ENCODE data around the gene HAT1.

DNA sequence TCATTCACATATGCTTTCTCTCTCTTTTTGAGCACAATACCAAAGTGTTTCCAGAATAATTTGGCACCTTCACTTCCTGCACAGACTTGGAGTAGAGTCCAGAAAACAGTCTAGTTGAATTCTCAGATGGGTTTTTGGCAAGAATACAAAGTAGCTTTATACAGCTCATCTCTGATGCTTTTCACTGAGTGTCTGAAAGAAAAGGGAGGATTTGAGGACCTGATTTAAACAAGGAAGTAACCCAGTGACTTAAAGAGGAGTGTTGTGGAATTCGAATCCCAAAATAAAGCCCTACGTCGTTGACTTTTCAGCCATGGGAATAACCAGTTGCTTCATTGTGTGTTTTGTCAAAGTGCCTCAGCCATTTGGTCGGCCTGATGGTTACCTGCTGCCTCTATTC, 109.3 kb downstream of the HAT1 start:
- no peak for TF ChIP-seq POLR2A (IDR thresholded peaks at IDR 0.05; ENCODE audit: low read depth, low read length)
- no peak for TF ChIP-seq TAF1 (IDR thresholded peaks at IDR 0.05; ENCODE audit: borderline replicate concordance, low read depth, low read length)

Data from GM12892 (cell line).